Activated CD4-positive, CD25-positive, alpha-beta regulatory T cell treated with anti-CD3 and anti-CD28 coated beads, Interleukin-2, amount 50 U/mL, for 16 hours (primary cell): ENCODE measurements around the gene TXN2.
A peak's percentile ranks its signal among the peaks of the same experiment; 100 is the strongest.
"Not testable (repeated sequence)": the region's sequence is repeated elsewhere in the genome, so short reads cannot be mapped to it uniquely, and the experiment has no call there.

Source experiments
- DNase-seq: peaks from one replicate; pipeline ENCODE4 v3.0.0-alpha.2; 2020; ENCODE audit warnings: low read depth, low spot score

TXN2 gene, protein sequence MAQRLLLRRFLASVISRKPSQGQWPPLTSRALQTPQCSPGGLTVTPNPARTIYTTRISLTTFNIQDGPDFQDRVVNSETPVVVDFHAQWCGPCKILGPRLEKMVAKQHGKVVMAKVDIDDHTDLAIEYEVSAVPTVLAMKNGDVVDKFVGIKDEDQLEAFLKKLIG

GRCh38 chr22:36481393-36482168 lies at the start of gene TXN2:
TXN2 (minus strand) TSS chr22:36481640; CDS start chr22:36480837, 803 bp downstream.
- DNase-seq: peak; percentile 90

DNA sequence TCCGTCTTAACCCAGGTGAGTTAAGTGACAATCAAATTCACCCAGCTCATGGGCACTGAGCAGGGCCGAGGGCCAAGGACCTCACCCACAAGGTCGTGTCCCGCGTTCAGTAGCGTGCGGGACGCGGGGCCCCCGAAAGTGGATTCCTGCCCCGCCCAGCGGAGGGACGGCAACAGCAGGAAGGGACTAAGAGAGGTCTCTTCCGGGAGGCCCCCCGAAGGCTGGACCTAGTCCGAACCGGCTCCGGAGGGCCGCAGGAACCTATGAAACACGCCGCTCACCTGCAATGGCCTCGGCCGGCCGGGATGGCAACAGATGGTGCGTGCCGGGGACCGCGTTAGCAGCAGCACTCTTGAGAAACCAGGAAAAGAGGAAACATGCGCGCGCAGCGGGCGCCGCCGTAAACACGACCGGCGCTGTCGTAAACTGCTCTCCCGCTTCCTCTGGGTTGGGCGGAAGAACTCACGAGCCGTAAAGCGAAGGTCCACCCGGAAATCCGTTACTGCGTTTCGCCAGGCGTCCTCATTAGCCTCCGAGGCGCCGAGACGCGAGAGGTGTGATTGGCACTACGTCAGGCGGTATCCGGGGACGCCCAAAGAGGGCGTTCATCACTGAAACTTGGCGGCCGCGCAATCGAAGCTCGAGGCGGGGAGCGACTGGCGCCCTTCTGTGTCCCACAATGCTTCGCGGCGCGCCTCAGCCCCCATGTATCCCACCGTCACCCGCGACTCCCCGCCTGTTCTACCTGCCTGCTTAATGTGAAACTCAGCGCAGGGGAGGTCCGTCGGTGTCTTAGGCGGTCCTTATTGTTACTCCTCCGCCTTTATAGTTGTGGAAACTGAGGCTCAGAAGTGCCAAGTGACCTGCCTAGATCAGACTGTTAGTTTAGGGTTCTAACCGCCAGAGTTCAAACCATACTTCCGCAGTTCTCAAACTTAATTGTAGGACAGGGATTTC lies 47.6 kb upstream of the TXN2 start, which contains the start of gene EIF3D:
TSS of gene EIF3D (minus strand) at position 372 of the 957 bp plus-strand sequence. CDS start 3,045 bp downstream, outside the sequence.
- peak; percentile 99 for DNase-seq

DNA sequence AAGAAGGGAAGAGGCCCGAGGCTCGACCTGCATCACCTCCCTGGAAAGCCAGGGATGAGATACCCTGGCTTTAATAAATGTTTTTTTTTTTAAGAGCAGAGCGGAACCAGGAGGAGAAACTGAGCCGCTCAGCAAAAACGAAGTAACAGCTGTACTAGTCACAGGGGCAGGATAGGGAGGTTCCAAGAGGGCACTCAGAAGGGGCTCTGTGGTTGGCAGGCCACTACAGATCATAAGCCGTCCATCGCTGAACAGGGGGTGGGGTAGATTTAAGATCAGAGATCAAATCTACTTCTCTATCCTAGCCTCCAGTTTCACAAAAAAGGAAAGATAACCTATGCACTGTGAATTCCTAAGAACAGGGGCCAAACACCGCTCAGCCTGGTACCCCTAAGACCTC lies 46.9 kb upstream of the TXN2 start:
- DNase-seq: no peak

DNA sequence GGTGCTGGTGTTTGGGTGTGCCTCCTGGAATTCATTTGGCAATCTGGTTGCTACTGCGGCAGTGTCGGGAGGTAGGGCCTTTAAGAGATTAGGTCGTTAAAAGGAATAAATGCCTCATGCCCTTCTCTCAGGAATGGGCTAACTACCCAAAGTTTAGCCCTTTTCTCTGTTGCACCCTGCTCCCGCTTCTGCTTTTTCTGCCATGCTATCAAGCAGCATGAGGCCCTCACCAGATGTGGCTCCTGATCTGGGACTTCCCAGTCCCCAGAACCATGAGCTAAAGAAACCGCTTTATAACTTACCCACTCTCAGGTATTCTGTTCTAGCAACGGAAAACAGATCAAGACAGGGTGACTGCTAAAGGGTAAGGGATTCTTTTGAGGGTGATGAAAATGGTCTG lies 41.2 kb upstream of the TXN2 start:
- DNase-seq: no peak

DNA sequence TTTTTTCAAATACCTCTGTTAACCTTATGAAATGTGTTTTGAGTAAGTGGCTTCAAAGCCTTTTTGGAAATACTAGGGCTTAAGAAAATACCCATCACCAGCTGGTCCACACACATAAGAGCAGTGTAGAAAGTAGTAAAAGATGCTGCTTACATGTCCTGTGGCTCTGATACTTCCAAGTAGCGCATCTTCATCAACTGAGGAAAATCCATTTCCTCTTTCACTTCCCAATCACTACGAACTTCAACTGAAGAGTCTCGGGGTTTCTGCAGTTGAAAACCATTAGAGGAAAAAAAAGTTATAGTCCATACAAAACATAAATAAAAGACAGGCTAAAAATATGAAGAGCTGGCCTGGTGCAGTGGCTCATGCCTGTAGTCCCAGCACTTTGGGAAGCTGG lies 39.0 kb upstream of the TXN2 start:
- no peak for DNase-seq

GRCh38 chr22:36519906-36520305 lies 38.5 kb upstream of the TXN2 start:
- DNase-seq: not testable (repeated sequence)

GRCh38 chr22:36514766-36515165 lies 33.3 kb upstream of the TXN2 start:
- DNase-seq: no peak

- no peak for DNase-seq
Observed at GRCh38 chr22:36512991-36513390, 31.6 kb upstream of the TXN2 start.

DNA sequence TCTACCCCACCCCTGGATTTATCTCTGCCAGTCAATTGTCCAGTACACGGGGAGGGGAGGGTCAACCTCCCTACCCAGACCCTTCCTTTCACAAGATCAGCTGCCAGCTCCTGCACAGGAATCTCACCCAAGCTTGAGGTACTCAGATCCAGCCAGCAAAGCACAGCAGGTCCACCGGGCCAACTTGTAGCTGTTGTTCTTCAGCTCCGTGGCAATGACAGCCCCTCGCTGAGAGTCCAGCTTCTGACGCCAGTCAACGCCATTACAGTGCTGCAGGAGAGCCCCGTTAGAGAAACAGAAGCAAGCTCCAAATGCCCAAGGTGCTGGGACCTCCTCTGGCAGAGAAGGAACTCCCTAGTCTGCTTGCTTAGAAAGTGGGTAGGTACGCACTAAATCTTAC lies 30.9 kb upstream of the TXN2 start:
- DNase-seq: no peak

GRCh38 chr22:36510966-36511881 lies 29.8 kb upstream of the TXN2 start:
- no peak for DNase-seq

- DNase-seq: no peak
Observed at GRCh38 chr22:36510384-36510783, 28.9 kb upstream of the TXN2 start.

- no peak for DNase-seq
Observed at GRCh38 chr22:36507518-36508010, 26.1 kb upstream of the TXN2 start.

DNA sequence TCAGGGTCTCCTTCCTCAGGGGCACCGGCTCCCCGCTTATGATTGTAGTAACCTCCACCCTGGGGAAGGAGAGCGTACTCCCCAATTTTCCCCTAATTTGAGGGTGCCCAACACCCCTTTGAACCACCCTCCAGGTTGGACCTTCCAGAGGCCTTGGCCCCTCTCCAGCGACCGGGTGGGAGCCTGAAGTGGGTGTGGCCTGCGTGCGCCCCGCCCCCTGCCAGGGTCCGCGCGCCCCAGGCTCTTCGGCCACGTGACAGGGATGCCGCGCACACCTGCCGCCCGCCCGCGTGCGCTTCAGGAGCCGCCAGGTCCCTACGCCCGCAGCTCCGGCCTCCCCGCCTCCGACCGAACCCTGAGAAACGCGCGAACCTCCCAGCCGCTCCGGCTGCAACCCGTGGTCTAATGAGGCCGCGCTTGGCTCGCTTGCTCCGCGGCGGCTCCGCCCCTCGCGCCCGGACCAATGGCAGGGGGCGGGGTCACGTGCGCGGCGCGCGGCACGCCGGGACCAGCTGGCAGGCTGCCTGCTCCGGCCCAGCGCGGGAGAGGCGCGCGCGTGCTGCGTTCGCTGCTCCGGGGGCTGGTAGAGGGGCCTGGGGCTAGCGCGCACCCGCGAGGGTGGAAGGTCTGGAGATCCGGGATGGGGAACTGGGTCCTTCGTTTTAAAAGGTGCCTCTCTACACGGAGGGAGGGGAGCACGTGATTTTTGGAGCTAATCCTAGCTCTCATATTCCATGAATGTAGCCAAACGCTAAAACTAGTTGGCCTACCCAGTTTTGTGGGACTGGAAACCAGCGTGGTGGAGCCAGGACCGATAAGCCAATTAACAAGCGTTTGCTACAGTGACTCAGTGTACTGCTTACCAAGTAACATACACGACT lies 25.4 kb upstream of the TXN2 start, which contains the start of gene FOXRED2:
TSS of gene FOXRED2 (minus strand) at position 404 of the 881 bp plus-strand sequence. CDS start 618 bp downstream, outside the sequence.
- DNase-seq: peak; percentile 73

GRCh38 chr22:36505998-36506635 lies 24.7 kb upstream of the TXN2 start:
- no peak for DNase-seq

DNA sequence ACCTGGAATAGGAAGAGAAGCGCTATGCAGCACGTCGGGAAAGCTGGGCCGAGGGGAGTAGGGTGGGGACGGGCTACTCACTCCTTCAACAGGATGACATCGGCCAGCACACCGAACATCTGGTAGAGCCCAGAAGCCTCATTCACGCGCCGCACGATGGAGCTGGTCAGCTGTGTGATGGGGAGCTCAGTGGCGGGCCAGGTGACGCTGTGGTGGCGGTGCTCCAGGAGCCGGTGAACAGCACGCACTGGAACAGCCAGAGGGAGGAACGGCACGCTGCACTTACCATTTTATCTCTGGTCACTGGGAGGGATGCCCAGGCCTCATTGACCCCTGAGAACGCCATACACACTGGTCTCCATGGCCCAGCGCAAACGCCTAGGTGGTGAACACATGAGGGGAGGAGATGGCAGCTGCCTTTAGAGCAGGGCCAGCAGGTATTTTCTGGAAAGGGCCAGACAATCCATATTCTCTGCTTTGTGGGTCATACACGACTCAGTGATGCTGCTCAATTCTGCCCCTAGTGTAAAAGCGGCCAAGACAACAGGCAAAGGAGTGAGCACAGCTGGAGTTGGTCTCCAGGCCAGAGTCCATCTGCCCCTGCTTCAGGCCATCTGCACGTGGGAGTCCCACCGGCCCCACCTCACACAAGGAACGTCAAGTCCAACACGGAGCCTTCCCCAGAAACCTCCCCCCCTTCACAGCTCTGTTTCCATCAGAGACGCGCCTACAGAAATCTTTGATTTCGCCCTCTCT lies 16.6 kb upstream of the TXN2 start:
- DNase-seq: no peak

DNA sequence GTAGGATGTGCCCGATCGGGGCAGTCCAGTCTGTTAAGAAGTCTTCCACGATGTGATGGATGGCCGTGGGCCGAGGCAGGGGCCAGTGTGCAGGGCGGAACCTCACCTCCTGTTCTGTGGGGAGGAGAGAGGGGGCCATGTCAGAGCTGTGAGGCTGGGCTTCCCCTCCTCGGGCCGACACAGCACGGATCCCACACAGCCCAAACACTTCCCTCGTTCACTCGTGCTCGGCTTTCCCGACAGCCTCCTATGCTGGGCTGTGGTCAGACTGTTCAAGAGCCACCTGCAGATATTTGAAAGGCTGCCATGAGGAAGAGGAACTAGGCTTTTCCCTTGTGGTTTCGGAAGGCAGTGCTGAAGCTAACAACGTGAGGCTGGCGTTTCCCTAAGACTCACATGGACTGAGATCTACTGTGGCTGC lies 12.3 kb upstream of the TXN2 start:
- no peak for DNase-seq

GRCh38 chr22:36492109-36492508 lies 10.7 kb upstream of the TXN2 start:
- no peak for DNase-seq

DNA sequence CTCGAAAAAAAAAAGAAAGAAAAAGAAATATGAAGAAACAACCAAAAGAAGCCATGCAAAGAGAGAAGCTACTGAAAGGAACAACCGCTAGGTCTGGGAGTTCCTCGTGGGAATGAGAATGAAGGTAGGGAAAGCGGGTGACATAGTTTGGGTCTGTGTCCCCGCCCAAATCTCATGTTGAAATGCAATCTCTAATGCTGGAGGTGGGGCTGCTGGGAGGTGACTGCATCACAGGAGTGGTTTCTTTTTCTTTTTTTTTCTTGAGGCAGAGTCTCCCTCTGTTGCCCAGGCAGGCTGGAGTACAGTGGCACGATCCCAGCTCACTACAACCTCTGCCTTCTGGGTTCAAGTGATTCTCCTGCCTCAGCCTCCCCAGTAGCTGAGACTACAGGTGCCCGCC lies 9.7 kb upstream of the TXN2 start:
- DNase-seq: no peak
